ENCODE results near the gene MED12L.

MED12L gene

GRCh38 chr3:151477591-151478334, 392.3 kb downstream of the MED12L start:
- no peak for DNase-seq

DNA sequence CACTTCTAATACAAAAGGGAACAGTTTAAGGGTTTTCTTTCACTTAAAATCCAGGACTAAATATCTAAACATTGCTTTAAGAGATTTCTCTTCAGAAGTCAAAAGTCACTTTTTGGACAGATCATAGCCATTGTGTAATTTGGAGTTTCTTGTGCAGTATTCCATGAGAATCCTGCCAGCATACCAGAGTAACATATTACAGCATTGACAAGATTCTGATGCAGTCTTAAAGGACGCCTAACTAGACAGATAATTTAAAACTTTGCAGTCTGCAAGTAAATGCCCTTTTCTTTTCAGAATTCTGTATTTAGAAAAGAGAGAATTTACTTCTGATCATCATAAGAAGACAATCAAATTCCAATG, 392.9 kb downstream of the MED12L start:
- DNase-seq = no peak

DNA sequence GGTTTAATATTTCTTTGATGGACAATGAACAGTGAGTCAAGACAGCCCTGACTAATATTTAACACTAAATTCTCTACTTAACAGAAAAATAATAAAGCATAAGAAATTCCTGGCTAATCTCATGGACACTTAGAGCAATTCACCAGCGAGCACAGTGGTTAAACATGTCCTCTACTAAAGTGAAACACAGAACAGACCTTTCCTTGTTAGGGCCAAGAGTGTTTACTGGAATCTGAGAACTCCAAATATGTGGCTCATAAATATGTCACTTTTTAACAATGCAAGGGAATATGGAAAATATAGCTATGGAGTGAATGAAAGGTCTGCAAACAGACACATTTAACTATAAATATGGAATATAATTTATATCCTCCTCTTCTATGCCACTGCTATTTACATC, 394.0 kb downstream of the MED12L start:
- no peak for DNase-seq

DNA sequence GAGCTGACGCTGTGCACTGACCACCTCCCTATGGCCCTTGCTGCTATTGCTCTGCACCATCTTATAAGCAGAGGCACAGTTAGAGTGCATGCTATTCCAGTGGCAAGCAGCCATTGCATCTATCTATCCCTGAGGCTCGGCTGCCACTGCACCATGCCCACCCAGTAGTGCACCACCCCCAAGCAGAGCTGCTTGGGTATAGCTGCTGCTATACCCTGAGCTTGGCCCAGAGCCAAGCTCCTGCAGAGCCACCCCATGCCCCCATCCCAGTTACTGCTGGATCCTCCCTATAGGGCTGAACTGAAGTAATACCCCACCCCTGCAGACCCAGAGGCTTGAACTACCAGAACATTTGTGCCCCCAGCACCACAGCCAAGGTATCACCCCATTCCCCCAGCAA, 395.0 kb downstream of the MED12L start:
- no peak for DNase-seq

DNA sequence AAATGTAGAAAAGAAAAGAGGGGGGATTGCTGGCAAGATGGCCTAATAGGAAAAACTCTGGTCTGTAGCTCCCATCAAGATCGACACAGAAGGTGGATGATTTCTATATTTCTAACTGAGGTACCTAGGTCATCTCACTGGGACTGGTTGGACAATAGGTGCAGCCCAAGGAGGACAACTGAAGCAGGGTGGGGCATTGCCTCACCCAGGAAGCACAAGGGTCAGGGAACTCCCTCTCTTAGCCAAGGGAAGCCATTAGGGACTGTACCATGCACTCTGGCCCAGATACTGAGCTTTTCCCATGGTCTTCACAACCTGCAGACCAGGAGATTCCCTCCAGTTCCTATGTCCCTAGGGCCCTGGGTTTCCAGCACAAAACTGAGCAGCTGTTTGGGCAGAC, 398.0 kb downstream of the MED12L start:
- no peak for DNase-seq

GRCh38 chr3:151483961-151484520, 398.6 kb downstream of the MED12L start:
- DNase-seq = no peak
